ENCODE results near the gene SCGB2B2. TPM values are rescaled to one million over a fixed set of nuclear protein-coding genes. Genes with fewer than 3 reads are reported as not detected.
A peak's percentile ranks its signal among the peaks of the same experiment; 100 is the strongest.

Gene SCGB2B2
- total RNA-seq, 8 experiments from 2014 or later = 0.05 to 2.3 (median 0.47) TPM; not detected in 1

DNA sequence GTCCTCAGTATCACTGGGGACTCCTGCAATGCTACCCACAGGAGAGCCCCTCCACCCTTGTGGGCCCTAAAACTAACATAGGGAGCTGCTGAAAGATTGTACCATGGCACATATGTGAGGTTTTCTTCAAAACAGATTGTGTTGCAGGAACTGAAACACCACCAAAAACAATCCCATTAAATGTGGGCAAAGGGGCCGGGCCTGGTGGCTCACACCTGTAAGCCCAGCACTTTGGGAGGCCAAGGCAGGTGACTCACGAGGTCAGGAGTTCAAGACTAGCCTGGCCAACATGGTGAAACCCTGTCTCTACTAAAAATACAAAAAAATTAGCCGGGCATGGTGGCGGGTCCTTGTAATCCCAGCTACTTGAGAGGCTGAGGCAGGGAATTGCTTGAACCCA is 34.7 kb downstream of the SCGB2B2 start:
- Histone ChIP-seq H3K4me3 (no peak overlapping the region), H3K4me1 (replicated peaks in 1 of 2) (no peaks in the 10 kb centered on the region), H3K27ac (no peak overlapping the region)
- ATAC-seq (replicated peaks in 6 of 8) = no peak
- WGBS, 10 experiments = 41 to 100% (median 64%) methylated on average over 2 to 4 of the region's 4 CpGs; no CpG with 5 or more reads in 3 of the 10 experiments
- in situ Hi-C loops (cut with MboI; ENCODE audit: low pct_unique_long_range_greater_than_20kb in 2 of 9, low sequenced_read_pairs in 9 of 9, unreplicated experiment in 9 of 9) = no loop called here

GRCh38 chr19:34639491-34640085 is 37.4 kb downstream of the SCGB2B2 start:
- peak in 3 of 8 experiments; percentile 78 to 82 (median 82) for ATAC-seq (replicated peaks in 6 of 8)
- no peaks in the 10 kb centered on the region for H3K4me1 ChIP-seq (replicated peaks in 1 of 2)
- H3K27ac ChIP-seq = no peak overlapping the region
- WGBS, 10 experiments = 0 to 56% (median 0%) methylated on average over 1 to 4 of the region's 4 CpGs
- in situ Hi-C loops (cut with MboI; ENCODE audit: low pct_unique_long_range_greater_than_20kb in 2 of 9, low sequenced_read_pairs in 9 of 9, unreplicated experiment in 9 of 9) = no loop called here
- no peak overlapping the region for H3K4me3 ChIP-seq

DNA sequence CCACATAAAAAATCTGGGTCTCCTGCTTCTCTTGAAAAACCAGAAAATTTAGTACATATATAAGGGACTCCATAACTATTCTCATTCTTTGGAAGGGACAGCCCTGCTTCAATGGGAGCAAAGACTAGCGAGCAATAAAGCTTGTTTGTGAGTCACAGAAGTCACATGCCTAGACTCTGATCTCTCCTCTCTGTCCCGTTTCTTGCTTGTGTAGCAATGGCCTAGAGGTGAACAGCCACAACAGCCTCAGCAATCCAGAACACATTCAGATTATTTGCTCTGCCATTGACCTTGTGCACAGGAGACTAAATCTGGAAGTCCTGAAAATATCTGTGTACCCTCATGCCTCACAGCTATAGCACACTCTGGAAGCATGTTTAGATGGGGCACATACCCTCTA is 43.2 kb downstream of the SCGB2B2 start:
- whole genome bisulfite sequencing, 10 experiments = 40 to 83% (median 57%) methylated on average over 1 to 2 of the region's 2 CpGs; no CpG with 5 or more reads in 4 of the 10 experiments
- no peak overlapping the region for H3K27ac ChIP-seq
- H3K4me1 ChIP-seq (replicated peaks in 1 of 2) = no peaks in the 10 kb centered on the region
- peak in 1 of 8 experiments; percentile 74 for ATAC-seq (replicated peaks in 6 of 8)
- in situ Hi-C loops (cut with MboI; ENCODE audit: low pct_unique_long_range_greater_than_20kb in 2 of 9, low sequenced_read_pairs in 9 of 9, unreplicated experiment in 9 of 9) = no loop called here
- no peak overlapping the region for H3K4me3 ChIP-seq

Other genes starting within 250 kb of the SCGB2B2 start
- gene UBA2, start 248.8 kb downstream of the SCGB2B2 start, total RNA-seq = 100 to 1,000 TPM in 6 of 8 experiments, 10 to 100 TPM in 2; 62.3 to 135 (median 107) TPM
- gene WTIP, start 195.4 kb downstream of the SCGB2B2 start, total RNA-seq = 10 to 100 TPM in 1 of 8 experiments, 1 to 10 TPM in 7; 1.3 to 14.3 (median 3.2) TPM
- gene ZNF302, start 519 bp upstream of the SCGB2B2 start, total RNA-seq = 10 to 100 TPM; 32.0 to 51.6 (median 43.6) TPM
- 10 to 100 TPM in 7 of 8 experiments, 1 to 10 TPM in 1; 9.1 to 19.2 (median 14.3) TPM for gene ZNF181, start 57.1 kb upstream of the SCGB2B2 start, total RNA-seq
- 10 to 100 TPM in 3 of 8 experiments, 1 to 10 TPM in 5; 7.8 to 15.8 (median 9.7) TPM for gene ZNF599, start 96.1 kb upstream of the SCGB2B2 start, total RNA-seq
- gene ZNF30, start 249.7 kb upstream of the SCGB2B2 start, total RNA-seq = 1 to 10 TPM; 4.3 to 8.3 (median 6.9) TPM